Measurements from ENCODE around the gene MTHFR. TPM values are rescaled to one million over a fixed set of nuclear protein-coding genes. Genes with fewer than 3 reads are reported as not detected.

MTHFR gene
- total RNA-seq, 1 experiment from 2014 or later = 22.6 TPM

DNA sequence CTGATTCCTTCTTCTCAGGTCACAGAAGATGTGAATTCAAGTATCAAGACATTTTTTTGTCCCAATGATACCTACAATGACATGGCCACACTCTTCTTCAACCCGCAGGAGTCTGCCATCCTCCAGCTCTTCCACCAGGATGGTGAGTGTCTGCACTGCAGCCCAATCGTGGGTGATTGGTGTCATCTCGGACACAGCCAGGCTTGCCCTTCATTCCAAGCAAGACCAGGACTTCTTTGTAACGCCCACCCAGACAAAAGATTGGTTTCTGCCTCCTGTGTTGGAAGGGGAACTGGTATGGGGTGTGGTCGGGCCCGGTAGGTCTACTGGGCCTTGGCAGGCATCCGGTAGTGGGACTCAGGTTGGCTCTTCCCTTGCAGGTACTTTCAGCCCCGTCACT, 27.7 kb upstream of the MTHFR start:
- no peak overlapping the region for H3K27ac Mint-ChIP-seq
- POLR2A ChIA-PET = no interaction called here
- no peaks in the 10 kb centered on the region for H3K27me3 Mint-ChIP-seq (ENCODE audit: low read depth)
- H3K4me3 Mint-ChIP-seq = no peak overlapping the region
- CTCF ChIA-PET = no interaction called here
- ATAC-seq (no peak), DNase-seq (ENCODE audit: low spot score) (no peak)
- H3K9me3 Mint-ChIP-seq = no peaks in the 10 kb centered on the region
- no peaks in the 10 kb centered on the region for H3K4me1 Mint-ChIP-seq
- no peak for TF ChIP-seq CREM (CRISPR knock-in tag; IDR thresholded peaks at IDR 0.05)
- no peak for TF ChIP-seq ZNF219 (CRISPR knock-in tag; IDR thresholded peaks at IDR 0.05; ENCODE audit: borderline replicate concordance)
- no peak for TF ChIP-seq PRRX2 (CRISPR knock-in tag; IDR thresholded peaks at IDR 0.05)
- TF ChIP-seq IRF1 (CRISPR knock-in tag; IDR thresholded peaks at IDR 0.05) = no peak
- no peak for TF ChIP-seq GTF2I (CRISPR knock-in tag; conservative IDR thresholded peaks at IDR 0.05)
- TF ChIP-seq ATF2 (CRISPR knock-in tag; IDR thresholded peaks at IDR 0.05; ENCODE audit: borderline replicate concordance, low read depth) = no peak
- no peak for TF ChIP-seq SOX15 (CRISPR knock-in tag; IDR thresholded peaks at IDR 0.05)
- H3K36me3 Mint-ChIP-seq = peaks cover 65% of the 10 kb centered on the region

DNA sequence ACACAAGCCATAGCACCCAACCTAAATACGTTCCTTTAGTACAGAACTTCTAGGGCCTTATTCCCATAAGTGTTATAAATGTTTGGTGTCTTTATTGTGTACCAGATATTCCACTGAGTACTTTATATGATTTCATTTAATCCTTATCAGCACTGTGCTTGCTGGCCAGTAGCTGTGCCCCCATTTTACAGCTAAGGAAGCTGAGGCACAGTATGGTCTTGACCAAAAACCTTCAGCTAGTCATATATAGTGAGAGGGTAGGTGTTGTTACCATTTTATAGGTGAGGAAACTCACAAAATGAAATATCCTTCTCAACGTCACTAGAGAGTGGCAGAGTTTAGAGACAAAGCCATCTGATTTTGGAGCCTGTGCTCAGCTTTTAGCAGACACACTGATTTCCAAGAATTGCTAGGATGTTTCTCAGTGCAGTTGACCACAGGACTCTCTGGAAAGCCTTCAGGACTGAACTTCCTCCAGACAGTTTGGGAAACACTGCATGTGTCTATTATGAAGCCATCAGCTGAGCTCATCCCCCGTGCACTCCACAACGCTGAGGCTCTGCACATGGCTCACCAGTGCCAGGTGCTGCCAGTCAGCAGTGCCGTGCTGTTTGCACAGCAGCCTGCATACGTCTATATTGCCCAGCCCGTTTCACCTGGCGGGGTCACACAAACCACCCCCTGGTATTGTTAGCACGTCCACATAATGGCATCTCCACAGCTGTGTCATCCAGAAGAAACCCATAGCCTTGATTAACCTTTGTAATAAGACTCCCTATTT, 26.4 kb upstream of the MTHFR start:
- Mint-ChIP-seq H3K4me3 (no peak overlapping the region), H3K36me3 (peaks cover 69% of the 10 kb centered on the region), H3K27ac (no peak overlapping the region), H3K9me3 (no peaks in the 10 kb centered on the region), H3K4me1 (no peaks in the 10 kb centered on the region), H3K27me3 (ENCODE audit: low read depth) (no peaks in the 10 kb centered on the region)
- TF ChIP-seq ATF6 (CRISPR knock-in tag; IDR thresholded peaks at IDR 0.05) = no peak
- no peak for TF ChIP-seq EMX1 (CRISPR knock-in tag; IDR thresholded peaks at IDR 0.05)
- TF ChIP-seq, protein P1, sequence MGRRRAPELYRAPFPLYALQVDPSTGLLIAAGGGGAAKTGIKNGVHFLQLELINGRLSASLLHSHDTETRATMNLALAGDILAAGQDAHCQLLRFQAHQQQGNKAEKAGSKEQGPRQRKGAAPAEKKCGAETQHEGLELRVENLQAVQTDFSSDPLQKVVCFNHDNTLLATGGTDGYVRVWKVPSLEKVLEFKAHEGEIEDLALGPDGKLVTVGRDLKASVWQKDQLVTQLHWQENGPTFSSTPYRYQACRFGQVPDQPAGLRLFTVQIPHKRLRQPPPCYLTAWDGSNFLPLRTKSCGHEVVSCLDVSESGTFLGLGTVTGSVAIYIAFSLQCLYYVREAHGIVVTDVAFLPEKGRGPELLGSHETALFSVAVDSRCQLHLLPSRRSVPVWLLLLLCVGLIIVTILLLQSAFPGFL (CRISPR knock-in tag; IDR thresholded peaks at IDR 0.05; ENCODE audit: borderline replicate concordance) = no peak
- TF ChIP-seq, protein P2, sequence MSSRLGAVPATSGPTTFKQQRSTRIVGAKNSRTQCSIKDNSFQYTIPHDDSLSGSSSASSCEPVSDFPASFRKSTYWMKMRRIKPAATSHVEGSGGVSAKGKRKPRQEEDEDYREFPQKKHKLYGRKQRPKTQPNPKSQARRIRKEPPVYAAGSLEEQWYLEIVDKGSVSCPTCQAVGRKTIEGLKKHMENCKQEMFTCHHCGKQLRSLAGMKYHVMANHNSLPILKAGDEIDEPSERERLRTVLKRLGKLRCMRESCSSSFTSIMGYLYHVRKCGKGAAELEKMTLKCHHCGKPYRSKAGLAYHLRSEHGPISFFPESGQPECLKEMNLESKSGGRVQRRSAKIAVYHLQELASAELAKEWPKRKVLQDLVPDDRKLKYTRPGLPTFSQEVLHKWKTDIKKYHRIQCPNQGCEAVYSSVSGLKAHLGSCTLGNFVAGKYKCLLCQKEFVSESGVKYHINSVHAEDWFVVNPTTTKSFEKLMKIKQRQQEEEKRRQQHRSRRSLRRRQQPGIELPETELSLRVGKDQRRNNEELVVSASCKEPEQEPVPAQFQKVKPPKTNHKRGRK (CRISPR knock-in tag; IDR thresholded peaks at IDR 0.05; ENCODE audit: borderline replicate concordance) = no peak
- no peak for TF ChIP-seq ZNF263 (CRISPR knock-in tag; IDR thresholded peaks at IDR 0.05; ENCODE audit: low read depth)
- no peak for TF ChIP-seq ZBTB43 (CRISPR knock-in tag; IDR thresholded peaks at IDR 0.05)
- no peak for TF ChIP-seq ZNF396 (CRISPR knock-in tag; IDR thresholded peaks at IDR 0.05; ENCODE audit: borderline replicate concordance)
- no peak for TF ChIP-seq TP53 (CRISPR knock-in tag; IDR thresholded peaks at IDR 0.05)
- no peak for TF ChIP-seq E2F1 (CRISPR knock-in tag; IDR thresholded peaks at IDR 0.05)
- no peak for TF ChIP-seq CBFB (CRISPR knock-in tag; IDR thresholded peaks at IDR 0.05; ENCODE audit: low read depth)
- TF ChIP-seq, protein P3, sequence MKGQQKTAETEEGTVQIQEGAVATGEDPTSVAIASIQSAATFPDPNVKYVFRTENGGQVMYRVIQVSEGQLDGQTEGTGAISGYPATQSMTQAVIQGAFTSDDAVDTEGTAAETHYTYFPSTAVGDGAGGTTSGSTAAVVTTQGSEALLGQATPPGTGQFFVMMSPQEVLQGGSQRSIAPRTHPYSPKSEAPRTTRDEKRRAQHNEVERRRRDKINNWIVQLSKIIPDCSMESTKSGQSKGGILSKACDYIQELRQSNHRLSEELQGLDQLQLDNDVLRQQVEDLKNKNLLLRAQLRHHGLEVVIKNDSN (CRISPR knock-in tag; IDR thresholded peaks at IDR 0.05) = no peak
- TF ChIP-seq STAT6 (CRISPR knock-in tag; conservative IDR thresholded peaks at IDR 0.05; ENCODE audit: low read depth) = no peak
- TF ChIP-seq JUN (CRISPR knock-in tag; IDR thresholded peaks at IDR 0.05) = no peak
- CTCF ChIA-PET = interaction anchor here (1.4 kb wide), 2 partner anchors 47 to 135 kb away, joined by 3 to 7 read pairs; no protein-coding TSS in a partner anchor
- no peak for ATAC-seq
- POLR2A ChIA-PET = no interaction called here
- DNase-seq (ENCODE audit: low spot score) = no peak

Measured in WTC11 (cell line).